NCI-H2081 treated with DMSO at 0.1 percent for 48 hours (cell line): ENCODE results near the gene CDH4.

Experiments
- DNase-seq: peaks from one replicate; lab custom pipeline; 2025; lab: John Stamatoyannopoulos, UW

Gene CDH4

GRCh38 chr20:61819921-61820825, 568.1 kb downstream of the CDH4 start:
- DNase-seq: no peak

GRCh38 chr20:61821735-61822134, 569.7 kb downstream of the CDH4 start:
- DNase-seq: no peak

- DNase-seq: no peak
Observed at GRCh38 chr20:61822396-61822795, 570.3 kb downstream of the CDH4 start.

GRCh38 chr20:61823242-61823641, 571.2 kb downstream of the CDH4 start:
- DNase-seq: no peak

GRCh38 chr20:61828891-61829290, 576.8 kb downstream of the CDH4 start:
- DNase-seq: no peak

- DNase-seq: no peak
Observed at GRCh38 chr20:61829526-61829925, 577.5 kb downstream of the CDH4 start.

GRCh38 chr20:61830241-61830930, 578.3 kb downstream of the CDH4 start:
- DNase-seq: no peak

GRCh38 chr20:61830991-61831390, 578.9 kb downstream of the CDH4 start:
- no peak for DNase-seq

GRCh38 chr20:61832181-61832580, 580.1 kb downstream of the CDH4 start:
- no peak for DNase-seq

- no peak for DNase-seq
Observed at GRCh38 chr20:61833807-61834610, 581.9 kb downstream of the CDH4 start.

GRCh38 chr20:61835301-61835700, 583.2 kb downstream of the CDH4 start:
- no peak for DNase-seq

GRCh38 chr20:61835791-61836350, 583.8 kb downstream of the CDH4 start:
- no peak for DNase-seq

- no peak for DNase-seq
Observed at GRCh38 chr20:61837200-61837599, 585.1 kb downstream of the CDH4 start.

- no peak for DNase-seq
Observed at GRCh38 chr20:61839223-61839911, 587.3 kb downstream of the CDH4 start.

- no peak for DNase-seq
Observed at GRCh38 chr20:61839912-61840778, 588.1 kb downstream of the CDH4 start.

- DNase-seq: no peak
Observed at GRCh38 chr20:61840779-61841455, 588.9 kb downstream of the CDH4 start.

- DNase-seq: no peak
Observed at GRCh38 chr20:61841551-61841950, 589.5 kb downstream of the CDH4 start.

GRCh38 chr20:61841966-61842365, 589.9 kb downstream of the CDH4 start:
- no peak for DNase-seq

- no peak for DNase-seq
Observed at GRCh38 chr20:61844621-61845020, 592.6 kb downstream of the CDH4 start.

GRCh38 chr20:61845233-61845671, 593.2 kb downstream of the CDH4 start:
- DNase-seq: no peak
